ENCODE results near the gene IRF8. TPM values are rescaled to one million over a fixed set of nuclear protein-coding genes. Genes with fewer than 3 reads are reported as not detected.

IRF8 gene
- total RNA-seq, 1 experiment from 2014 or later, result 0.28 TPM

- WGBS (ENCODE audit: extremely low coverage, insufficient read length, low lambda C conversion rate), result no CpG with 5 or more reads among the region's 20 CpGs
- DNase-seq, result no peak
- H3K9me3 Mint-ChIP-seq, result no peaks in the 10 kb centered on the region
- no peak overlapping the region for H3K4me2 ChIP-seq (ENCODE audit: insufficient read depth, insufficient read length, low read length)
- no peaks in the 10 kb centered on the region for H3K79me1 ChIP-seq (ENCODE audit: insufficient read depth, low read depth, low read length, poor library complexity, severe bottlenecking)
- no peak overlapping the region for H2BK120ac ChIP-seq (ENCODE audit: low read depth, low read length, poor library complexity, severe bottlenecking)
- no peaks in the 10 kb centered on the region; the same call in 1 of the 2 replicates for H3K27me3 ChIP-seq (ENCODE audit: insufficient read depth, low read length)
- peaks cover 16 to 25% of the 10 kb centered on the region in 2 experiments for H3K4me1 Mint-ChIP-seq
- no peak overlapping the region for H3K18ac ChIP-seq (ENCODE audit: insufficient read length, low read depth, low read length)
- H3K23me2 ChIP-seq (ENCODE audit: insufficient read length, low read depth, low read length, poor library complexity, severe bottlenecking), result no peaks in the 10 kb centered on the region
- H3K36me3 Mint-ChIP-seq (ENCODE audit: insufficient read depth in 1 of 3, low read depth in 3 of 3), result no peaks in the 10 kb centered on the region
- H2AK5ac ChIP-seq (ENCODE audit: insufficient read length, low read length), result no peak overlapping the region
- no peak for TF ChIP-seq CTCF (conservative IDR thresholded peaks at IDR 0.05)
- no peak overlapping the region for H3K56ac ChIP-seq (ENCODE audit: insufficient read length, low read depth, low read length)
- H3K9me3 ChIP-seq (ENCODE audit: control insufficient read depth, low read depth, low read length), result no peaks in the 10 kb centered on the region
- H4K20me1 ChIP-seq (ENCODE audit: control insufficient read depth, insufficient read depth, insufficient read length), result no peaks in the 10 kb centered on the region
- H4K5ac ChIP-seq (ENCODE audit: insufficient read length, low read depth, low read length), result no peak overlapping the region
- H3K4me1 ChIP-seq (ENCODE audit: insufficient read depth, low read length), result peaks cover 3% of the 10 kb centered on the region
- no peak overlapping the region for H2BK12ac ChIP-seq (ENCODE audit: insufficient read length, low read depth, low read length)
- no peak overlapping the region for H3K9ac ChIP-seq (ENCODE audit: extremely low read depth, insufficient read length, low read length)
- no peak overlapping the region for H3K23ac ChIP-seq (ENCODE audit: insufficient read length, low read depth, low read length)
- no peak overlapping the region for H2AFZ ChIP-seq (ENCODE audit: low read length)
- no peak overlapping the region for H2BK5ac ChIP-seq (ENCODE audit: insufficient read length, low read length)
- H4K8ac ChIP-seq (replicated peaks; ENCODE audit: insufficient read length, low read depth, low read length), result no peak overlapping the region
- H3K4me3 Mint-ChIP-seq, result no peak overlapping the region
- H3K27me3 Mint-ChIP-seq (ENCODE audit: low read depth), result no peaks in the 10 kb centered on the region; the same call in 1 of the 2 replicates
- H3T11ph ChIP-seq (ENCODE audit: low read length), result no peak overlapping the region
- H3K79me2 ChIP-seq (ENCODE audit: insufficient read depth, low read length), result no peaks in the 10 kb centered on the region
- no peak overlapping the region for H2BK15ac ChIP-seq (ENCODE audit: low read depth, low read length)
- H3K27ac ChIP-seq (ENCODE audit: insufficient read length, low read depth, low read length), result no peak overlapping the region
- no peak overlapping the region for H3K4ac ChIP-seq (ENCODE audit: low read depth, low read length)
- no peak overlapping the region for H4K91ac ChIP-seq (ENCODE audit: insufficient read length, low read depth, low read length)
- peak overlapping the region in 1 of 3 experiments; percentile 19; a peak in 2 of 7 replicates for H3K27ac Mint-ChIP-seq
- no peak overlapping the region for H2BK20ac ChIP-seq (ENCODE audit: low read depth, low read length, poor library complexity, severe bottlenecking)
- H3K14ac ChIP-seq (ENCODE audit: insufficient read depth, low read length), result no peak overlapping the region
Observed at GRCh38 chr16:85916141-85916890, 17.4 kb downstream of the IRF8 start.

All from H9 (cell line).